Smooth muscle cell (in vitro differentiated cells): Measurements from ENCODE around the gene FHDC1. TPM values are rescaled to one million over a fixed set of nuclear protein-coding genes. Genes with fewer than 3 reads are reported as not detected.

Experiments
- DNase-seq: peaks from one replicate; lab custom pipeline; 2025; ENCODE audit not compliant: unreplicated experiment; lab: John Stamatoyannopoulos, UW
- H2AFZ ChIP-seq: fragments of 200-600 bp; sonication (generic); 2 replicates; pipeline ENCODE4 v1.6.0; 2016; ENCODE audit warnings: antibody characterized with exemption, low read depth, mild to moderate bottlenecking
- H3F3A ChIP-seq: fragments of 200-600 bp; sonication (generic); 2 replicates; pipeline ENCODE4 v1.6.0; 2017; ENCODE audit warnings: antibody characterized with exemption, low read depth
- H3K27ac ChIP-seq: fragments of 200-600 bp; sonication (generic); 2 replicates; pipeline ENCODE4 v1.5.1; 2016; ENCODE audit warnings: low read depth, mild to moderate bottlenecking
- H3K27me3 ChIP-seq: fragments of 200-600 bp; sonication (generic); 2 replicates; pipeline ENCODE4 v1.6.1; 2016; ENCODE audit warnings: low read depth, mild to moderate bottlenecking
- H3K36me3 ChIP-seq: fragments of 200-600 bp; sonication (generic); 2 replicates; pipeline ENCODE4 v1.5.1; 2016; ENCODE audit warnings: low read depth
- H3K4me1 ChIP-seq: fragments of 200-600 bp; sonication (generic); 2 replicates; pipeline ENCODE4 v1.5.1; 2016; ENCODE audit warnings: low read depth
- H3K4me2 ChIP-seq: fragments of 200-600 bp; sonication (generic); 2 replicates; pipeline ENCODE4 v1.6.0; 2016; ENCODE audit warnings: mild to moderate bottlenecking
- H3K4me3 ChIP-seq: fragments of 200-600 bp; sonication (generic); 2 replicates; pipeline ENCODE4 v1.5.1; 2016; ENCODE audit warnings: mild to moderate bottlenecking
- H3K79me2 ChIP-seq: fragments of 200-600 bp; sonication (generic); 2 replicates; pipeline ENCODE4 v1.6.0; 2016; ENCODE audit warnings: low read depth, mild to moderate bottlenecking
- H3K9ac ChIP-seq: fragments of 200-600 bp; sonication (generic); 2 replicates; pipeline ENCODE4 v1.6.0; 2016; ENCODE audit warnings: low read depth
- H3K9me3 ChIP-seq: fragments of 200-600 bp; sonication (generic); replicated peaks from 2 replicates; pipeline ENCODE4 v1.5.1; 2016; ENCODE audit warnings: low read depth
- H4K20me1 ChIP-seq: fragments of 200-600 bp; sonication (generic); 2 replicates; pipeline ENCODE4 v1.6.0; 2016; ENCODE audit warnings: low read depth
- WGBS: methylation state at CpG from one replicate; pipeline ENCODE4 v1.1.7; 2016; ENCODE audit warnings: low lambda C conversion rate; 5-methylcytosine and 5-hydroxymethylcytosine counted together
- polyA plus RNA-seq: library from polyadenylated mRNA; unstranded; fragments of >200 nt; fragmentation: Nextera tagmentation; extraction: Ambion mirVana; gene quantifications from 2 replicates; pipeline ENCODE4 v1.2.1, GENCODE V29; 2016
- total RNA-seq: library from RNA; depleted of rRNA; stranded (reverse); fragments of >200 nt; gene quantifications from 2 replicates; pipeline ENCODE4 v1.2.3, GENCODE V29; 2014
- TF ChIP-seq, protein P1 (sequence below): fragments of 200-600 bp; sonication (generic); IDR thresholded peaks from 2 replicates; pipeline ENCODE4 v1.5.1; 2017; ENCODE audit warnings: borderline replicate concordance, mild to moderate bottlenecking, antibody characterized with exemption; ENCODE audit not compliant: insufficient read depth, poor library complexity, severe bottlenecking

Gene FHDC1
- total and polyA plus RNA-seq, 2 experiments from 2014 or later, result 0.49 to 3.0 TPM

DNA sequence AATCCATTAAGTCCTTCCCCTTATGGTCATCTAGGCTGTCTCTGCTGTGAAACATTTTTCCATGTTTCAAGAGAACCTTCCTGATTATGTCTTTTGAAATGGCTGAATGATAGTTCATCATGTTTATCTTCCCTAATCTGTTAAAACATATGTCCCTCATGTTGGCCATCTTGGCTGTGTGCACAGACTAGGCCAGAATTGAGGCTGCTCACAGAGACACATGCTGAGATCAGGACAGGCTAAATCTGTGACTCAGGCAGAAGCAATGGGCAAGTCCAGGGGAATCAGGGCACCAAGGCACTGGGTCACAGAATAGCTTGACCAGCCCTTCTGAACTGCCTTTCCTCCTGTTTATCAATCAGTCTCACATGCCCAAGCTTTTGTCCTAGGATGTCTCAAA lies 78.3 kb downstream of the FHDC1 start:
- Histone ChIP-seq H3K79me2 (no peaks in the 10 kb centered on the region), H2AFZ (no peak overlapping the region), H4K20me1 (no peaks in the 10 kb centered on the region), H3K27ac (no peak overlapping the region), H3K4me3 (no peak overlapping the region), H3F3A (no peaks in the 10 kb centered on the region), H3K27me3 (no peaks in the 10 kb centered on the region), H3K4me2 (no peak overlapping the region), H3K9me3 (no peaks in the 10 kb centered on the region), H3K4me1 (no peaks in the 10 kb centered on the region), H3K36me3 (no peaks in the 10 kb centered on the region), H3K9ac (no peak overlapping the region)
- TF ChIP-seq, protein P1, sequence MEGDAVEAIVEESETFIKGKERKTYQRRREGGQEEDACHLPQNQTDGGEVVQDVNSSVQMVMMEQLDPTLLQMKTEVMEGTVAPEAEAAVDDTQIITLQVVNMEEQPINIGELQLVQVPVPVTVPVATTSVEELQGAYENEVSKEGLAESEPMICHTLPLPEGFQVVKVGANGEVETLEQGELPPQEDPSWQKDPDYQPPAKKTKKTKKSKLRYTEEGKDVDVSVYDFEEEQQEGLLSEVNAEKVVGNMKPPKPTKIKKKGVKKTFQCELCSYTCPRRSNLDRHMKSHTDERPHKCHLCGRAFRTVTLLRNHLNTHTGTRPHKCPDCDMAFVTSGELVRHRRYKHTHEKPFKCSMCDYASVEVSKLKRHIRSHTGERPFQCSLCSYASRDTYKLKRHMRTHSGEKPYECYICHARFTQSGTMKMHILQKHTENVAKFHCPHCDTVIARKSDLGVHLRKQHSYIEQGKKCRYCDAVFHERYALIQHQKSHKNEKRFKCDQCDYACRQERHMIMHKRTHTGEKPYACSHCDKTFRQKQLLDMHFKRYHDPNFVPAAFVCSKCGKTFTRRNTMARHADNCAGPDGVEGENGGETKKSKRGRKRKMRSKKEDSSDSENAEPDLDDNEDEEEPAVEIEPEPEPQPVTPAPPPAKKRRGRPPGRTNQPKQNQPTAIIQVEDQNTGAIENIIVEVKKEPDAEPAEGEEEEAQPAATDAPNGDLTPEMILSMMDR, result no peak
- DNase-seq, result no peak

DNA sequence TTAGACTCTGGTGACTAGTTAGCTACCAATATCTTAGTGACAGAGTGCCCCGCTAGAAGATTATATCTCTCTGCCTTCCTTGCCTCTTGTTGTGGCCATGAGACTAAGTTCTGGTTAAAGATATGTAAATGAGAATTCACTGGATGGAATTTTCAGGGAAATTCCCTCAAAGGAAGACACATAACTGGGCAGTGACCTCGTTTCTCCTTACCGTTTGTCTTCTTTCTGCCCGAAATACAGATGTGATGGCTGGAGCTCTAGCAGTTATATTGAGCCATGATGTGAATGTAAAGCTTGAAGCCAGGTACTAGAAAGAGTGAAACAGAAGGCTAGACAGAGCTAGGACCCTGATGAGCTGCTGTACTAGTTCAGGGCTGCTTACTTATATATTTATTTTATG lies 80.5 kb downstream of the FHDC1 start:
- Histone ChIP-seq H3K27me3 (no peaks in the 10 kb centered on the region), H3K9ac (no peak overlapping the region), H3F3A (no peaks in the 10 kb centered on the region), H3K9me3 (no peaks in the 10 kb centered on the region), H3K4me1 (no peaks in the 10 kb centered on the region), H3K36me3 (no peaks in the 10 kb centered on the region), H3K4me2 (no peak overlapping the region), H4K20me1 (no peaks in the 10 kb centered on the region), H3K79me2 (no peaks in the 10 kb centered on the region), H3K4me3 (no peak overlapping the region), H3K27ac (no peak overlapping the region), H2AFZ (no peak overlapping the region)
- 87% methylated on average over 4 of the region's 4 CpGs for WGBS
- TF ChIP-seq, protein P1, result no peak
- no peak for DNase-seq

DNA sequence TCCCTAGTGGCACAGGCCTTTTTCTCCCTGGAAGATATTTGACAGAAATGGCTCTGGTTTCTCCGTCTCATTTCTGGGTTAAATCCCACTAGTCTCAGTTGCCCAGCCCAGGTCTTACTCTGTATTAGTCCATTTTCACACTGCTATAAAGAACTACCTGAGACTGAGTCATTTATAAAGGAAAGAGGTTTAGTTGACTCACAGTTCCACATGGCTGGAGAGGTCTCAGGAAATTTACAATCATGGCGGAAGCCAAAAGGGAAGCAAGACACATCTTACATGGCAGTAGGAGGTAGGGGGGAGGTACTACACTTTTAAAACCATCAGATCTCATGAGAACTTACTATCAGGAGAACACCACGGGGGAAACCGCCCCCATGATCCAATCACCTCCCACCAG lies 81.9 kb downstream of the FHDC1 start:
- Histone ChIP-seq H3K27me3 (no peaks in the 10 kb centered on the region), H3K36me3 (no peaks in the 10 kb centered on the region), H4K20me1 (no peaks in the 10 kb centered on the region), H3K9me3 (no peaks in the 10 kb centered on the region), H3F3A (no peaks in the 10 kb centered on the region), H3K27ac (no peak overlapping the region), H3K4me2 (no peak overlapping the region), H3K9ac (no peak overlapping the region), H3K79me2 (no peaks in the 10 kb centered on the region), H2AFZ (no peak overlapping the region), H3K4me1 (no peaks in the 10 kb centered on the region), H3K4me3 (no peak overlapping the region)
- TF ChIP-seq, protein P1, result no peak
- no peak for DNase-seq
- WGBS, result 93% methylated on average over 4 of the region's 4 CpGs

DNA sequence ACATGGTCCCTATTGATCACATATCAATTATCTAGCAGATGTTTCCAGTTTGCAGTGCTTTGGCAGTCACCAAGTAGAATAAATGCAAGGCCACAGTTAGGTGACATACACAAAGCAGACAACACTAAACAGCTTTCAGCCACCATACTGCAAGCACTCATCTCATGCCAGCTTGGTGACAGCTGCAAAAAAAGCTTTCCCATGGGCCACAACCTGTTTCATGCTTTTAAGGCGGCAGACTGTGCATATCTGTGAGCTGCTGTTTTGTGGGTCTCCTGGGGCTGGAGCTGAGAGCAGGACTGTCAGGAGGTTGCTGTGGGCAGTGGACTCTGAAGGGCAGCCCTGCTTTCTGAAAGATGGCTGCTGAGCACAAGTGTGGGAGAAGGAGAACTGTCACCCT lies 82.6 kb downstream of the FHDC1 start:
- Histone ChIP-seq H3K4me3 (no peak overlapping the region), H4K20me1 (no peaks in the 10 kb centered on the region), H3K79me2 (no peaks in the 10 kb centered on the region), H3K9me3 (no peaks in the 10 kb centered on the region), H3F3A (no peaks in the 10 kb centered on the region), H3K27ac (no peak overlapping the region), H3K27me3 (no peaks in the 10 kb centered on the region), H2AFZ (no peak overlapping the region), H3K4me1 (no peaks in the 10 kb centered on the region), H3K4me2 (no peak overlapping the region), H3K9ac (no peak overlapping the region), H3K36me3 (no peaks in the 10 kb centered on the region)
- WGBS, result 96% methylated on average over 1 of the region's 1 CpG
- DNase-seq, result no peak
- TF ChIP-seq, protein P1, result no peak
